Endothelial cell (in vitro differentiated cells): ENCODE results near the gene SYMPK. TPM values are rescaled to one million over a fixed set of nuclear protein-coding genes. Genes with fewer than 3 reads are reported as not detected.
A peak's percentile ranks its signal among the peaks of the same experiment; 100 is the strongest.

ENCODE experiments used
- DNase-seq: peaks from one replicate; pipeline ENCODE4 v3.0.0; 2021; ENCODE audit warnings: low spot score
- H3K27ac Mint-ChIP-seq: one replicate; pipeline ENCODE4 v1.8.0; 2021; ENCODE audit warnings: mixed read lengths, inconsistent platforms; ENCODE audit not compliant: unreplicated experiment
- H3K27me3 Mint-ChIP-seq: one replicate; pipeline ENCODE4 v1.8.0; 2021; ENCODE audit warnings: mild to moderate bottlenecking, moderate library complexity, mixed read lengths, inconsistent platforms; ENCODE audit not compliant: unreplicated experiment
- H3K36me3 Mint-ChIP-seq: one replicate; pipeline ENCODE4 v1.8.0; 2021; ENCODE audit warnings: mild to moderate bottlenecking, low read depth, mixed read lengths, inconsistent platforms; ENCODE audit not compliant: unreplicated experiment
- H3K4me1 Mint-ChIP-seq: one replicate; pipeline ENCODE4 v1.8.0; 2021; ENCODE audit warnings: mild to moderate bottlenecking, mixed read lengths, inconsistent platforms; ENCODE audit not compliant: unreplicated experiment
- H3K4me3 Mint-ChIP-seq: one replicate; pipeline ENCODE4 v1.8.0; 2021; ENCODE audit warnings: mild to moderate bottlenecking, mixed read lengths, inconsistent platforms; ENCODE audit not compliant: unreplicated experiment
- H3K9me3 Mint-ChIP-seq: one replicate; pipeline ENCODE4 v1.8.0; 2021; ENCODE audit warnings: mixed read lengths, inconsistent platforms; ENCODE audit not compliant: unreplicated experiment
- CTCF ChIP-seq: fragments of 200-600 bp; sonication (generic); IDR thresholded peaks from one replicate; pipeline ENCODE4 v1.5.0; 2021; ENCODE audit warnings: antibody characterized with exemption; ENCODE audit not compliant: unreplicated experiment
- total RNA-seq: library from RNA; stranded (reverse); fragmentation: NEBNext Ultra II Directional; extraction: Animal tissue kit (Norgen Biotek cat#: 25700); gene quantifications from one replicate; pipeline ENCODE4 v1.2.1, GENCODE V29; 2021; ENCODE audit not compliant: unreplicated experiment

SYMPK gene
- total RNA-seq, 1 donor from 2014 or later, result 70.7 TPM

GRCh38 chr19:45882652-45883585 is 20.0 kb upstream of the SYMPK start:
- peak overlapping the region; percentile 91 for H3K4me3 Mint-ChIP-seq
- H3K4me1 Mint-ChIP-seq, result peaks cover 22% of the 10 kb centered on the region
- TF ChIP-seq CTCF, result peak; percentile 87
- H3K27me3 Mint-ChIP-seq, result peaks cover 21% of the 10 kb centered on the region
- no peak overlapping the region for H3K27ac Mint-ChIP-seq
- H3K36me3 Mint-ChIP-seq, result no peaks in the 10 kb centered on the region
- peak; percentile 94 for DNase-seq
- H3K9me3 Mint-ChIP-seq, result no peaks in the 10 kb centered on the region

- no peaks in the 10 kb centered on the region for H3K9me3 Mint-ChIP-seq
- no peak overlapping the region for H3K4me3 Mint-ChIP-seq
- peaks cover 18% of the 10 kb centered on the region for H3K27me3 Mint-ChIP-seq
- peaks cover 30% of the 10 kb centered on the region for H3K4me1 Mint-ChIP-seq
- no peak for DNase-seq
- H3K27ac Mint-ChIP-seq, result no peak overlapping the region
- TF ChIP-seq CTCF, result no peak
- no peaks in the 10 kb centered on the region for H3K36me3 Mint-ChIP-seq
Measured at GRCh38 chr19:45881909-45882528, 19.1 kb upstream of the SYMPK start.

GRCh38 chr19:45881082-45881908 is 18.3 kb upstream of the SYMPK start:
- Mint-ChIP-seq H3K9me3 (no peaks in the 10 kb centered on the region), H3K27ac (peak overlapping the region; percentile 21), H3K4me1 (peaks cover 32% of the 10 kb centered on the region), H3K36me3 (no peaks in the 10 kb centered on the region), H3K27me3 (peaks cover 13% of the 10 kb centered on the region), H3K4me3 (no peak overlapping the region)
- DNase-seq, result no peak
- TF ChIP-seq CTCF, result no peak

- H3K4me1 Mint-ChIP-seq, result peaks cover 41% of the 10 kb centered on the region
- H3K27me3 Mint-ChIP-seq, result peaks cover 11% of the 10 kb centered on the region
- TF ChIP-seq CTCF, result no peak
- no peaks in the 10 kb centered on the region for H3K36me3 Mint-ChIP-seq
- H3K4me3 Mint-ChIP-seq, result no peak overlapping the region
- DNase-seq, result no peak
- no peak overlapping the region for H3K27ac Mint-ChIP-seq
- H3K9me3 Mint-ChIP-seq, result no peaks in the 10 kb centered on the region
Measured at GRCh38 chr19:45879971-45880370, 17.0 kb upstream of the SYMPK start.
